ENCODE data around the gene ALOX12B. TPM values are rescaled to one million over a fixed set of nuclear protein-coding genes. Genes with fewer than 3 reads are reported as not detected.
"Not testable (repeated sequence)": the region's sequence is repeated elsewhere in the genome, so short reads cannot be mapped to it uniquely, and the experiment has no call there.

ALOX12B gene
- polyA plus RNA-seq, 1 of the 3 experiments (the other 2 are of a cell fraction), result 0.20 TPM

DNA sequence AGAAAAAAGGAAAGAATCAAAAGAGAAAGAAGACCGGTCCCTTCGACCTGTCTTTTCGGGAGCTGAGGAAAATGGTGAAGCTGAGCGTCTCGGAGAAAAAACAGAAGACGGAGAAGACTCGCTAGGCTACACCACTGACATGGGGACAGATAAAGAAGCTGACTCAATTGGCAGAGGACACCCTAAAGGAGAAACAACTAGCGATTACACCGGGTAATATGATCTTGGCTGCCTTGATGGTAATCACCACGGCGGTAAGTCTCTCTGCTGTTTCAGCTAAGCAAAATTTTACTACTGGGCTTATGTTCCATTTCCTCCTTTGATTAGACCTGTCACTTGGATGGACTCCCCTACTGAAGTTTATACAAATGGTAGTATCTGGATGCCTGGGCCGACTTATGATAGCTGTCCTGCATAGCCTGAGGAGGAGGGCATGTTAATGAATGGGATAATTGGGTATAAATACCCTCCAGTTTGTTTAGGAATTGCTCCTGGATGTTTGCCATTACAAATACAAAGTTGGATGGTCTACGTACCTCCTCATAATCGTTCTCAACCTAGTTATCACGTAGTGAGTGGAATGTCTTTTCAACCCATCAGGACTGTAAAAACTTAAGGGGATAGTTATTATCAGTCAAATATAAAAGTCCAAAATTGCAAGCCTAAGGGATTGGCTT lies 24.6 kb downstream of the ALOX12B start (continued):
- TF ChIP-seq, protein P1, sequence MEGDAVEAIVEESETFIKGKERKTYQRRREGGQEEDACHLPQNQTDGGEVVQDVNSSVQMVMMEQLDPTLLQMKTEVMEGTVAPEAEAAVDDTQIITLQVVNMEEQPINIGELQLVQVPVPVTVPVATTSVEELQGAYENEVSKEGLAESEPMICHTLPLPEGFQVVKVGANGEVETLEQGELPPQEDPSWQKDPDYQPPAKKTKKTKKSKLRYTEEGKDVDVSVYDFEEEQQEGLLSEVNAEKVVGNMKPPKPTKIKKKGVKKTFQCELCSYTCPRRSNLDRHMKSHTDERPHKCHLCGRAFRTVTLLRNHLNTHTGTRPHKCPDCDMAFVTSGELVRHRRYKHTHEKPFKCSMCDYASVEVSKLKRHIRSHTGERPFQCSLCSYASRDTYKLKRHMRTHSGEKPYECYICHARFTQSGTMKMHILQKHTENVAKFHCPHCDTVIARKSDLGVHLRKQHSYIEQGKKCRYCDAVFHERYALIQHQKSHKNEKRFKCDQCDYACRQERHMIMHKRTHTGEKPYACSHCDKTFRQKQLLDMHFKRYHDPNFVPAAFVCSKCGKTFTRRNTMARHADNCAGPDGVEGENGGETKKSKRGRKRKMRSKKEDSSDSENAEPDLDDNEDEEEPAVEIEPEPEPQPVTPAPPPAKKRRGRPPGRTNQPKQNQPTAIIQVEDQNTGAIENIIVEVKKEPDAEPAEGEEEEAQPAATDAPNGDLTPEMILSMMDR (IDR thresholded peaks at IDR 0.05), result no peak
- TF ChIP-seq FOXM1 (IDR thresholded peaks at IDR 0.05; ENCODE audit: low read depth), result no peak

DNA sequence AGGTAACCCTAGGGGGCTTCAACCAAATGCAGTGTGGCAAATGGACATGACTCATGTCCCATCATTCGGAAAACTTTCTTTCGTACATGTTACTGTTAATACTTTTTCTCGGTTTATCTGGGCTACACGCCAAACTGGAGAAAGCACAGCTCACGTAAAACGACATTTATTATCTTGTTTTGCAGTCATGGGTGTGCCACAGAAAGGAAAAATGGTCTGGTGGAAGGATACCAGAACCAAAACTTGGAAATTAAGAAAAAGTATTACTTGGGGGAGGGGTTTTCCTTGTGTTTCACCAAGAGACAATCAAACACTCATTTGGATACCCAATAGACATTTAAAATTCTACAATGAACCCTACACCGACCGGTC lies 25.1 kb downstream of the ALOX12B start:
- POLR2A ChIA-PET, result no interaction called here
- no peaks in the 10 kb centered on the region for H3K36me3 ChIP-seq (replicated peaks in 1 of 2; ENCODE audit: control insufficient read depth in 1 of 2, insufficient read depth in 2 of 2, low read length in 1 of 2)
- H4K20me1 ChIP-seq (ENCODE audit: insufficient read depth), result no peaks in the 10 kb centered on the region
- no peaks in the 10 kb centered on the region for H3F3A ChIP-seq (replicated peaks; ENCODE audit: insufficient read depth)
- TF ChIP-seq, protein P2, sequence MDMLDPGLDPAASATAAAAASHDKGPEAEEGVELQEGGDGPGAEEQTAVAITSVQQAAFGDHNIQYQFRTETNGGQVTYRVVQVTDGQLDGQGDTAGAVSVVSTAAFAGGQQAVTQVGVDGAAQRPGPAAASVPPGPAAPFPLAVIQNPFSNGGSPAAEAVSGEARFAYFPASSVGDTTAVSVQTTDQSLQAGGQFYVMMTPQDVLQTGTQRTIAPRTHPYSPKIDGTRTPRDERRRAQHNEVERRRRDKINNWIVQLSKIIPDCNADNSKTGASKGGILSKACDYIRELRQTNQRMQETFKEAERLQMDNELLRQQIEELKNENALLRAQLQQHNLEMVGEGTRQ (IDR thresholded peaks at IDR 0.05; ENCODE audit: borderline replicate concordance, low read depth, low read length), result no peak
- TF ChIP-seq GATA2 (CRISPR knock-in tag; IDR thresholded peaks at IDR 0.05), result no peak
- TF ChIP-seq CHD2 (IDR thresholded peaks at IDR 0.05; ENCODE audit: low read length, partially characterized antibody), result no peak
- no peak for TF ChIP-seq FOSL2 (IDR thresholded peaks at IDR 0.05; ENCODE audit: borderline replicate concordance, low read depth)
- no peak for TF ChIP-seq MXI1 (IDR thresholded peaks at IDR 0.05; ENCODE audit: low read depth, low read length)
- TF ChIP-seq, protein P3, sequence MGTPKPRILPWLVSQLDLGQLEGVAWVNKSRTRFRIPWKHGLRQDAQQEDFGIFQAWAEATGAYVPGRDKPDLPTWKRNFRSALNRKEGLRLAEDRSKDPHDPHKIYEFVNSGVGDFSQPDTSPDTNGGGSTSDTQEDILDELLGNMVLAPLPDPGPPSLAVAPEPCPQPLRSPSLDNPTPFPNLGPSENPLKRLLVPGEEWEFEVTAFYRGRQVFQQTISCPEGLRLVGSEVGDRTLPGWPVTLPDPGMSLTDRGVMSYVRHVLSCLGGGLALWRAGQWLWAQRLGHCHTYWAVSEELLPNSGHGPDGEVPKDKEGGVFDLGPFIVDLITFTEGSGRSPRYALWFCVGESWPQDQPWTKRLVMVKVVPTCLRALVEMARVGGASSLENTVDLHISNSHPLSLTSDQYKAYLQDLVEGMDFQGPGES (IDR thresholded peaks at IDR 0.05; ENCODE audit: low read depth, low read length), result no peak
- TF ChIP-seq, protein P4, sequence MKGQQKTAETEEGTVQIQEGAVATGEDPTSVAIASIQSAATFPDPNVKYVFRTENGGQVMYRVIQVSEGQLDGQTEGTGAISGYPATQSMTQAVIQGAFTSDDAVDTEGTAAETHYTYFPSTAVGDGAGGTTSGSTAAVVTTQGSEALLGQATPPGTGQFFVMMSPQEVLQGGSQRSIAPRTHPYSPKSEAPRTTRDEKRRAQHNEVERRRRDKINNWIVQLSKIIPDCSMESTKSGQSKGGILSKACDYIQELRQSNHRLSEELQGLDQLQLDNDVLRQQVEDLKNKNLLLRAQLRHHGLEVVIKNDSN (IDR thresholded peaks at IDR 0.05; ENCODE audit: borderline replicate concordance, low read depth), result no peak
- no peak for TF ChIP-seq TCF12 (IDR thresholded peaks at IDR 0.05)
- no peak for TF ChIP-seq EZH2phosphoT487 (IDR thresholded peaks at IDR 0.05; ENCODE audit: borderline replicate concordance, low read depth)
- no peak for TF ChIP-seq SIN3A (IDR thresholded peaks at IDR 0.05; ENCODE audit: borderline replicate concordance, low read depth, low read length)
- no peak for TF ChIP-seq RCOR1 (IDR thresholded peaks at IDR 0.05; ENCODE audit: low read length)
- TF ChIP-seq, protein P1 (IDR thresholded peaks at IDR 0.05), result no peak
- TF ChIP-seq RAD21 (IDR thresholded peaks at IDR 0.05; ENCODE audit: low read length), result no peak
- 5% methylated on average over 8 of the region's 8 CpGs for whole genome bisulfite sequencing (ENCODE audit: low lambda C conversion rate)
- no peak overlapping the region for H2AFZ ChIP-seq (ENCODE audit: low read depth)
- peak overlapping the region in 1 of 2 experiments; percentile 31; a peak in 1 of 4 replicates for H3K4me3 ChIP-seq (ENCODE audit: low read depth in 2 of 2, low read length in 1 of 2)
- CTCF ChIA-PET, result interaction anchor here (0.7 to 8.9 kb wide), 13 partner anchors 11 to 238 kb away, joined by 3 to 390 read pairs (median 28); partner anchors contain the start of genes ALOX12B and ALOXE3
- no peak for DNase-seq
- H3K4me2 ChIP-seq, result peak overlapping the region; percentile 64
- no peak overlapping the region for H3K9ac ChIP-seq
- no peaks in the 10 kb centered on the region for H3K9me3 ChIP-seq
- H3K79me2 ChIP-seq (ENCODE audit: insufficient read depth), result no peaks in the 10 kb centered on the region
- H3K9me2 ChIP-seq, result no peaks in the 10 kb centered on the region
- peaks cover 4 to 8% of the 10 kb centered on the region in 2 experiments; a peak in 2 of 4 replicates for H3K4me1 ChIP-seq (ENCODE audit: control insufficient read depth in 1 of 2, insufficient read depth in 2 of 2, low read depth in 1 of 2, low read length in 1 of 2)
- H3K27me3 ChIP-seq (ENCODE audit: insufficient read depth), result peaks cover 65% of the 10 kb centered on the region
- H3K27ac ChIP-seq (ENCODE audit: low read depth in 2 of 2, low read length in 1 of 2), result no peak overlapping the region

DNA sequence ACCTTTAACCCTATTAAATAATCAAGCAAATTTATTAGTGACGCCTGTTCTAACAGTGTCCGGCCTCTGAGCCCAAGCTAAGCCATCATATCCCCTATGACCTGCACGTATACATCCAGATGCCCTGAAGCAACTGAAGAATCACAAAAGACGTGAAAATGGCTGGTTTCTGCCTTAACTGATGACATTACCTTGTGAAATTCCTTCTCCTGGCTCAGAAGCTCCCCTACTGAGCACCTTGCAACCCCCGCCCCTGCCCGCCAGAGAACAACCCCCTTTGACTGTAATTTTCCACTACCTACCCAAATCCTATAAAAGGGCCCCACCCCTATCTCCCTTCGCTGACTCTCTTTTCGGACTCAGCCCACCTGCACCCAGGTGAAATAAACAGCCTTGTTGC lies 25.7 kb downstream of the ALOX12B start:
- H3K4me1 ChIP-seq (ENCODE audit: control insufficient read depth in 1 of 2, insufficient read depth in 2 of 2, low read depth in 1 of 2, low read length in 1 of 2); H3K9ac ChIP-seq; H3K4me2 ChIP-seq; H3K36me3 ChIP-seq (replicated peaks in 1 of 2; ENCODE audit: control insufficient read depth in 1 of 2, insufficient read depth in 2 of 2, low read length in 1 of 2); H3K4me3 ChIP-seq (ENCODE audit: low read depth in 2 of 2, low read length in 1 of 2); H3K9me3 ChIP-seq; H3F3A ChIP-seq (replicated peaks; ENCODE audit: insufficient read depth); H4K20me1 ChIP-seq (ENCODE audit: insufficient read depth); H2AFZ ChIP-seq (ENCODE audit: low read depth); H3K27ac ChIP-seq (ENCODE audit: low read depth in 2 of 2, low read length in 1 of 2); DNase-seq; POLR2A ChIA-PET; H3K79me2 ChIP-seq (ENCODE audit: insufficient read depth); H3K9me2 ChIP-seq: not testable (repeated sequence)
- CTCF ChIA-PET, result interaction anchor here (0.7 to 8.9 kb wide), 13 partner anchors 10 to 199 kb away, joined by 3 to 390 read pairs (median 53); partner anchors contain the start of genes ALOX12B and ALOXE3
- peaks cover 60% of the 10 kb centered on the region for H3K27me3 ChIP-seq (ENCODE audit: insufficient read depth)
- 51% methylated on average over 8 of the region's 8 CpGs for WGBS (ENCODE audit: low lambda C conversion rate)
